ENCODE results near the gene C16orf95. TPM values are rescaled to one million over a fixed set of nuclear protein-coding genes. Genes with fewer than 3 reads are reported as not detected.

Gene C16orf95
- 2.9 and 3.9 TPM in 2 replicates for total RNA-seq

GRCh38 chr16:87316923-87317749 lies at the start of gene C16orf95:
C16orf95 (minus strand) TSS chr16:87317392; CDS start chr16:87317242, 150 bp downstream.

Other genes starting within 250 kb of the C16orf95 start
- gene FBXO31, start 66.4 kb upstream of the C16orf95 start, total RNA-seq, result 17.3 and 18.6 TPM in 2 replicates
- gene MAP1LC3B, start 74.9 kb upstream of the C16orf95 start, total RNA-seq, result 23.8 and 33.6 TPM in 2 replicates
- 2.9 and 3.0 TPM in 2 replicates for gene ZCCHC14, start 175.6 kb upstream of the C16orf95 start, total RNA-seq